ENCODE measurements around the gene NPFFR1. TPM values are rescaled to one million over a fixed set of nuclear protein-coding genes. Genes with fewer than 3 reads are reported as not detected.

Gene NPFFR1
- total RNA-seq, 1 donor from 2014 or later: 1.0 TPM

GRCh38 chr10:70296406-70296899, 12.6 kb upstream of the NPFFR1 start:
- no peak overlapping the region for H3K4me3 ChIP-seq
- H3K9me3 ChIP-seq: no peaks in the 10 kb centered on the region
- TF ChIP-seq CTCF (IDR thresholded peaks at IDR 0.05): no peak
- DNase-seq (peak; percentile 86), ATAC-seq (peak; percentile 95 to 97)
- peaks cover 23% of the 10 kb centered on the region for H3K4me1 ChIP-seq
- peak overlapping the region; percentile 77 for H3K27ac ChIP-seq
- intact Hi-C loops (cut with DNase I): no loop called here
- H3K36me3 ChIP-seq: no peaks in the 10 kb centered on the region
- no peaks in the 10 kb centered on the region for H3K27me3 ChIP-seq (ENCODE audit: low read depth)

- intact Hi-C loops (cut with DNase I): no loop called here
- DNase-seq (no peak), ATAC-seq (no peak)
- no peak overlapping the region for H3K4me3 ChIP-seq
- peak overlapping the region; percentile 77 for H3K27ac ChIP-seq
- H3K4me1 ChIP-seq: peaks cover 20% of the 10 kb centered on the region
- TF ChIP-seq CTCF (IDR thresholded peaks at IDR 0.05): no peak
- H3K27me3 ChIP-seq (ENCODE audit: low read depth): no peaks in the 10 kb centered on the region
- H3K36me3 ChIP-seq: no peaks in the 10 kb centered on the region
- no peaks in the 10 kb centered on the region for H3K9me3 ChIP-seq
Observed at GRCh38 chr10:70295926-70296325, 12.1 kb upstream of the NPFFR1 start.

GRCh38 chr10:70295321-70295720, 11.5 kb upstream of the NPFFR1 start:
- ATAC-seq (no peak), DNase-seq (no peak)
- Histone ChIP-seq H3K27me3 (ENCODE audit: low read depth) (no peaks in the 10 kb centered on the region), H3K27ac (no peak overlapping the region), H3K9me3 (no peaks in the 10 kb centered on the region), H3K4me1 (peaks cover 20% of the 10 kb centered on the region), H3K4me3 (no peak overlapping the region), H3K36me3 (no peaks in the 10 kb centered on the region)
- intact Hi-C loops (cut with DNase I): no loop called here
- no peak for TF ChIP-seq CTCF (IDR thresholded peaks at IDR 0.05)

- DNase-seq (no peak), ATAC-seq (no peak)
- Histone ChIP-seq H3K4me1 (peaks cover 20% of the 10 kb centered on the region), H3K36me3 (no peaks in the 10 kb centered on the region), H3K9me3 (no peaks in the 10 kb centered on the region), H3K27ac (no peak overlapping the region), H3K4me3 (no peak overlapping the region), H3K27me3 (ENCODE audit: low read depth) (no peaks in the 10 kb centered on the region)
- intact Hi-C loops (cut with DNase I): no loop called here
- TF ChIP-seq CTCF (IDR thresholded peaks at IDR 0.05): no peak
Observed at GRCh38 chr10:70293169-70293843, 9.5 kb upstream of the NPFFR1 start.

- intact Hi-C loops (cut with DNase I): no loop called here
- Histone ChIP-seq H3K27me3 (ENCODE audit: low read depth) (no peaks in the 10 kb centered on the region), H3K9me3 (no peaks in the 10 kb centered on the region), H3K36me3 (no peaks in the 10 kb centered on the region), H3K4me1 (peaks cover 18% of the 10 kb centered on the region), H3K27ac (no peak overlapping the region), H3K4me3 (no peak overlapping the region)
- DNase-seq: no peak
- no peak for TF ChIP-seq CTCF (IDR thresholded peaks at IDR 0.05)
- no peak for ATAC-seq
Observed at GRCh38 chr10:70292004-70292403, 8.2 kb upstream of the NPFFR1 start.
